Loucy (cell line): ENCODE measurements around the gene PPIA.

Experiments used
- H2AFZ ChIP-seq: fragments of 200-600 bp; sonication (generic); 2 replicates; pipeline ENCODE4 v1.6.0; 2016; ENCODE audit warnings: antibody characterized with exemption, mild to moderate bottlenecking, low read length, moderate library complexity
- H3F3A ChIP-seq: fragments of 200-600 bp; 2 replicates; pipeline ENCODE4 v1.6.0; 2016; ENCODE audit warnings: antibody characterized with exemption, low read depth, mild to moderate bottlenecking
- H3K27me3 ChIP-seq: fragments of 200-600 bp; sonication (generic); 2 replicates; pipeline ENCODE4 v1.6.1; 2014; ENCODE audit warnings: low read length, mild to moderate bottlenecking; ENCODE audit not compliant: insufficient read depth, poor library complexity, severe bottlenecking
- H3K36me3 ChIP-seq: fragments of 200-600 bp; sonication (generic); 2 replicates; pipeline ENCODE4 v1.6.1; 2016; ENCODE audit warnings: low read length; ENCODE audit not compliant: insufficient read depth
- H3K4me1 ChIP-seq: fragments of 200-600 bp; sonication (generic); 2 replicates; pipeline ENCODE4 v1.5.1; 2014; ENCODE audit warnings: low read length, mild to moderate bottlenecking; ENCODE audit not compliant: insufficient read depth, poor library complexity, severe bottlenecking
- H3K4me2 ChIP-seq: fragments of 200-600 bp; sonication (generic); 2 replicates; pipeline ENCODE4 v1.6.0; 2014; ENCODE audit warnings: antibody characterized with exemption, low read length, low read depth, mild to moderate bottlenecking; ENCODE audit not compliant: poor library complexity, severe bottlenecking
- H3K4me3 ChIP-seq: fragments of 200-600 bp; sonication (generic); 2 replicates; pipeline ENCODE4 v1.5.1; 2014; ENCODE audit warnings: low read length, mild to moderate bottlenecking, mixed read lengths; ENCODE audit not compliant: poor library complexity, severe bottlenecking
- H3K79me2 ChIP-seq: fragments of 200-600 bp; sonication (generic); 2 replicates; pipeline ENCODE4 v1.6.1; 2014; ENCODE audit warnings: low read length; ENCODE audit not compliant: insufficient read depth
- H3K9ac ChIP-seq: fragments of 200-600 bp; sonication (generic); 2 replicates; pipeline ENCODE4 v1.6.0; 2014; ENCODE audit warnings: mild to moderate bottlenecking, low read depth, low read length, moderate library complexity; ENCODE audit not compliant: poor library complexity, severe bottlenecking
- H3K9me2 ChIP-seq: fragments of 200-600 bp; sonication (generic); replicated peaks from 2 replicates; pipeline ENCODE4 v1.6.1; 2016; ENCODE audit warnings: low read depth, low read length, mixed read lengths
- H3K9me3 ChIP-seq: fragments of 200-600 bp; sonication (generic); 2 replicates; pipeline ENCODE4 v1.6.1; 2014; ENCODE audit warnings: mild to moderate bottlenecking, antibody characterized with exemption, low read length, low read depth; ENCODE audit not compliant: insufficient read depth
- H4K20me1 ChIP-seq: fragments of 200-600 bp; sonication (generic); 2 replicates; pipeline ENCODE4 v1.6.0; 2014; ENCODE audit warnings: antibody characterized with exemption, low read length, mild to moderate bottlenecking; ENCODE audit not compliant: insufficient read depth, poor library complexity, severe bottlenecking
- EZH2phosphoT487 ChIP-seq: fragments of 200-600 bp; IDR thresholded peaks from 2 replicates; pipeline ENCODE4 v1.6.1; 2018; ENCODE audit warnings: antibody characterized with exemption, mild to moderate bottlenecking, moderate library complexity, borderline replicate concordance
- TF ChIP-seq, protein P1 (sequence below): fragments of 200-600 bp; sonication (generic); conservative IDR thresholded peaks from 2 replicates; pipeline ENCODE4 v1.5.1; 2014; ENCODE audit warnings: mild to moderate bottlenecking, antibody characterized with exemption, low read length

PPIA gene

GRCh38 chr7:44764665-44765578 is 31.6 kb upstream of the PPIA start:
- H3K36me3 ChIP-seq: peaks cover 78% of the 10 kb centered on the region; the same call in 1 of the 2 replicates
- no peak overlapping the region for H3K9ac ChIP-seq
- no peaks in the 10 kb centered on the region for H3K27me3 ChIP-seq
- H3K9me3 ChIP-seq: no peaks in the 10 kb centered on the region
- no peak for TF ChIP-seq EZH2phosphoT487
- TF ChIP-seq, protein P1, sequence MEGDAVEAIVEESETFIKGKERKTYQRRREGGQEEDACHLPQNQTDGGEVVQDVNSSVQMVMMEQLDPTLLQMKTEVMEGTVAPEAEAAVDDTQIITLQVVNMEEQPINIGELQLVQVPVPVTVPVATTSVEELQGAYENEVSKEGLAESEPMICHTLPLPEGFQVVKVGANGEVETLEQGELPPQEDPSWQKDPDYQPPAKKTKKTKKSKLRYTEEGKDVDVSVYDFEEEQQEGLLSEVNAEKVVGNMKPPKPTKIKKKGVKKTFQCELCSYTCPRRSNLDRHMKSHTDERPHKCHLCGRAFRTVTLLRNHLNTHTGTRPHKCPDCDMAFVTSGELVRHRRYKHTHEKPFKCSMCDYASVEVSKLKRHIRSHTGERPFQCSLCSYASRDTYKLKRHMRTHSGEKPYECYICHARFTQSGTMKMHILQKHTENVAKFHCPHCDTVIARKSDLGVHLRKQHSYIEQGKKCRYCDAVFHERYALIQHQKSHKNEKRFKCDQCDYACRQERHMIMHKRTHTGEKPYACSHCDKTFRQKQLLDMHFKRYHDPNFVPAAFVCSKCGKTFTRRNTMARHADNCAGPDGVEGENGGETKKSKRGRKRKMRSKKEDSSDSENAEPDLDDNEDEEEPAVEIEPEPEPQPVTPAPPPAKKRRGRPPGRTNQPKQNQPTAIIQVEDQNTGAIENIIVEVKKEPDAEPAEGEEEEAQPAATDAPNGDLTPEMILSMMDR: no peak
- no peaks in the 10 kb centered on the region for H3K4me1 ChIP-seq
- H3K4me3 ChIP-seq: no peak overlapping the region
- H2AFZ ChIP-seq: no peak overlapping the region
- H3K4me2 ChIP-seq: no peak overlapping the region
- no peaks in the 10 kb centered on the region for H3F3A ChIP-seq
- no peaks in the 10 kb centered on the region for H4K20me1 ChIP-seq
- H3K79me2 ChIP-seq: no peaks in the 10 kb centered on the region
- H3K9me2 ChIP-seq: no peaks in the 10 kb centered on the region

- Histone ChIP-seq H3K27me3 (no peaks in the 10 kb centered on the region), H3K4me3 (no peak overlapping the region), H4K20me1 (no peaks in the 10 kb centered on the region), H3F3A (no peaks in the 10 kb centered on the region), H3K79me2 (no peaks in the 10 kb centered on the region), H2AFZ (no peak overlapping the region), H3K4me2 (no peak overlapping the region), H3K9me2 (no peaks in the 10 kb centered on the region), H3K36me3 (peaks cover 70% of the 10 kb centered on the region; the same call in 1 of the 2 replicates), H3K4me1 (no peaks in the 10 kb centered on the region), H3K9ac (no peak overlapping the region), H3K9me3 (no peaks in the 10 kb centered on the region)
- TF ChIP-seq, protein P1: no peak
- no peak for TF ChIP-seq EZH2phosphoT487
These were observed 30.7 kb upstream of the PPIA start for GRCh38 chr7:44765579-44766415.

DNA sequence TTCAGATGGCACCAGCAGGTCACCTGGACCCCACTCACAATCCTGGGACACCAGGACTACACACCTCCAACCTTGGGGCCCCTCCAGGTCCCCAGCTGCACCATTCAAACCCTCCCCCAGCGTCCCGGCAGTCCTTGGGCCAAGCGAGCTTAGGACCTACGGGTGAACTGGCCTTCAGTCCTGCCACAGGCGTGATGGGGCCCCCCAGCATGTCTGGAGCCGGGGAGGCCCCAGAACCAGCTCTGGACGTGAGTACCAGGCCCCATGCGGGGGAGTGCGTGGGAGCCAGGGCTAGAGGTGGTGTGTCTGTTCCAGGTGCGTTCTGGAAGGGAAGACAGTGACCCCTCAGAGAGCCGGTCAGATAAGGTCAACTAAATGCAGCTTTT is 30.1 kb upstream of the PPIA start:
- Histone ChIP-seq H3K4me2 (no peak overlapping the region), H3K4me1 (no peaks in the 10 kb centered on the region), H3K4me3 (no peak overlapping the region), H4K20me1 (no peaks in the 10 kb centered on the region), H3K27me3 (no peaks in the 10 kb centered on the region), H3F3A (no peaks in the 10 kb centered on the region), H3K36me3 (peaks cover 64% of the 10 kb centered on the region; the same call in 1 of the 2 replicates), H3K79me2 (no peaks in the 10 kb centered on the region), H3K9ac (no peak overlapping the region), H2AFZ (no peak overlapping the region), H3K9me3 (no peaks in the 10 kb centered on the region), H3K9me2 (no peaks in the 10 kb centered on the region)
- TF ChIP-seq, protein P1: no peak
- no peak for TF ChIP-seq EZH2phosphoT487
